Neutrophil (primary cell): Measurements from ENCODE around the gene FOXF2.

Experiments
- H3K27ac ChIP-seq: fragments of 200-600 bp; sonication (generic); 2 replicates; pipeline ENCODE4 v1.5.1; 2016; ENCODE audit warnings: mild to moderate bottlenecking, moderate library complexity
- H3K27me3 ChIP-seq: fragments of 200-600 bp; sonication (generic); 2 replicates; pipeline ENCODE4 v1.6.0; 2016; ENCODE audit warnings: mild to moderate bottlenecking
- H3K36me3 ChIP-seq: fragments of 200-600 bp; sonication (generic); 2 replicates; pipeline ENCODE4 v1.5.1; 2017
- H3K4me1 ChIP-seq, 2 experiments: fragments of 200-600 bp in 1 of 2; sonication (generic) in 1 of 2; 1 replicate in 1 of 2; 2 replicates in 1 of 2; pipeline versions ENCODE4 v1.5.1 to v1.6.1; 2013 to 2016; ENCODE audit warnings: low read depth in 1 of 2, low read length in 1 of 2, mild to moderate bottlenecking in 1 of 2, moderate library complexity in 1 of 2; ENCODE audit not compliant: control insufficient read depth in 1 of 2, insufficient read depth in 1 of 2
- H3K4me3 ChIP-seq, 2 experiments: fragments of 200-600 bp in 1 of 2; sonication (generic) in 1 of 2; 1 replicate in 1 of 2; 2 replicates in 1 of 2; pipeline ENCODE4 v1.5.1; 2013 to 2016; ENCODE audit warnings: low read depth in 1 of 2, low read length in 1 of 2, mild to moderate bottlenecking in 1 of 2, moderate library complexity in 1 of 2
- H3K9me3 ChIP-seq: fragments of 200-600 bp; sonication (generic); 2 replicates; pipeline ENCODE4 v1.5.1; 2016
- TF ChIP-seq, protein P1 (sequence below): fragments of 200-600 bp; sonication (generic); IDR thresholded peaks from 2 replicates; pipeline ENCODE4 v1.5.1; 2016; ENCODE audit warnings: antibody characterized with exemption

The FOXF2 gene

DNA sequence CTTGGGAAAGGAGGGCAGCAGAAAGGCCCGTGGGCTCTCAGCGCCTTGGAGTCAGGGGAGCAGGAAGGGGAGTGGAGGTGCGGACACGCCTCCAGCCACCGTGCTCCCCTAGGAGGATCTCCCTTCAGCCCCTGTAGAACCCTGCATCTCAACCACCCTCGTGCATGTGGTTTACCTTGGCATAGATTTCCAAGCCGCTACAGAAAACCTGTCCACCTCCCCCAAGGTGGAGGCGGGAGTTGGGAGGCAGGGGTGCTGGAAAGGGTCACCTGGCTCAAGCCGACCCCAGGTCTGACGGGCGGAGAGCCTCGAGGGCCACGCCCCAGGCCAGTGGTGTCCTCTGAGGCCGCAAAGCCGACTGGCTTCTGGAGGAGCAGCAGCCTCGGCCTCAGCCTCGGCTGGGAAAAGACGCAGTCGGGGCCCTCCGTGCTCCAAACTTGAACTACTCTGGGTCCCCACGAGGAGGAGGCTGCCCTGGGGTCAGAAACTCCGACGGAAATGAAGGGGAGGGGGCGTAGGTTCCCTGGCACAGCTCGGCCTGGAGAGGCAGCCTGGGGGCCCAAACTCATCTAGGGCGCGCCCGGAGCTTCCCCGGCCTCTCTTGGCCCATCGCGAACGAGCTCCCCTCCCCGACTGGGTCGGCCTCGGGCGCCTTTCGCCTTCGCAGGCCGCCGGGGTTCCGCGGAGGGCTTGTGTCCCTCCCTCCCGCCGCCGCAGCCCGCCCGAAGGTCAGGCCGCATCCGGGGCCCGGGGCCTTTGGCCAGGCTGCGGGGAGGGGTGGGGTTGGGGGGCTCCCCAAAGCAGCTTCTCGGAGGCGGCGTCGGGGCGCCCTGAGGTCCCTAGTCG, 6.3 kb upstream of the FOXF2 start:
- H3K4me3 ChIP-seq: no peak overlapping the region
- H3K27ac ChIP-seq: no peak overlapping the region
- peaks cover 5 to 15% of the 10 kb centered on the region in 2 experiments for H3K4me1 ChIP-seq
- TF ChIP-seq, protein P1, sequence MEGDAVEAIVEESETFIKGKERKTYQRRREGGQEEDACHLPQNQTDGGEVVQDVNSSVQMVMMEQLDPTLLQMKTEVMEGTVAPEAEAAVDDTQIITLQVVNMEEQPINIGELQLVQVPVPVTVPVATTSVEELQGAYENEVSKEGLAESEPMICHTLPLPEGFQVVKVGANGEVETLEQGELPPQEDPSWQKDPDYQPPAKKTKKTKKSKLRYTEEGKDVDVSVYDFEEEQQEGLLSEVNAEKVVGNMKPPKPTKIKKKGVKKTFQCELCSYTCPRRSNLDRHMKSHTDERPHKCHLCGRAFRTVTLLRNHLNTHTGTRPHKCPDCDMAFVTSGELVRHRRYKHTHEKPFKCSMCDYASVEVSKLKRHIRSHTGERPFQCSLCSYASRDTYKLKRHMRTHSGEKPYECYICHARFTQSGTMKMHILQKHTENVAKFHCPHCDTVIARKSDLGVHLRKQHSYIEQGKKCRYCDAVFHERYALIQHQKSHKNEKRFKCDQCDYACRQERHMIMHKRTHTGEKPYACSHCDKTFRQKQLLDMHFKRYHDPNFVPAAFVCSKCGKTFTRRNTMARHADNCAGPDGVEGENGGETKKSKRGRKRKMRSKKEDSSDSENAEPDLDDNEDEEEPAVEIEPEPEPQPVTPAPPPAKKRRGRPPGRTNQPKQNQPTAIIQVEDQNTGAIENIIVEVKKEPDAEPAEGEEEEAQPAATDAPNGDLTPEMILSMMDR: no peak
- H3K9me3 ChIP-seq: no peaks in the 10 kb centered on the region
- no peaks in the 10 kb centered on the region for H3K36me3 ChIP-seq
- peaks cover 100% of the 10 kb centered on the region for H3K27me3 ChIP-seq

DNA sequence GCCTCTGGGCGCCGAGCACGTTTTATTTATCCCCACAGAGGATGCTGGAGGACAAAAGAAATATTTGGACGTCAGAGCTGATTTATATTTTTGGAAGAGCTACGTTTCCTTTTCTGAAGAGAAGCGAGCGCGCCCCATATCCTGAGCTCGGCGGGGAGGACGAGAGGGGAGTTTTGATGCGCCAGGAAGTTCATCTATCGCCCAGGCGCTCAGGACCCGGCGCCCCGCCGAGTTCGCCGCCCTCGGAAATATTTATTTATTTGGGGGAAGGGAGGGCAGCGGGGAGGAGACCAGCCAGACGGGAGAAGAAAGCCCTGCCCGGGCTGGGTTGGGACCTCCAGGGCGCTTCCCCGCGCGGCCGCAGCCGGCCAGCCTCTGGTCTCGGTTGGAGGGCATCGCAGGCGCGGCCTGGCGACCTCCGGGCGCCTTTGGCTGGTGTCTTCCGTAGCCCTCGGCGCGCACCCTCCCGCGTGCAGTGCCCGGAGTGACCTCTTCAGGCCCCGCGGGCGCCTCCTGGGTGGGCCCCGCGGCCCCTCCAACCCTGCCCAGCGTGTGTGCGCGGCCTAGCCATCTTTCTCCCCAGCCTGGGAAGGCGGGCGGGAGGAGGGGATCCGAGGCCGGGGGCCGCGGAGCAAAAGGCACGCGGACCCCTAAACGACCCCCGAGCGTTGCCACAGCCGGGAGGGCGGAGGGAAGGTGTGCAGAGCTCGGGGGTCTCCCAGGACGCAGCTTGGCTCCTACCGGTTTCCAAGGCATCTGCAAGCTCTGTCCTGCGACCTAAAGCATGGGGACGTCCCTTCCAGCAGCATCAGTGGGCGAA, 5.4 kb upstream of the FOXF2 start:
- H3K27me3 ChIP-seq: peaks cover 100% of the 10 kb centered on the region
- H3K4me1 ChIP-seq: peaks cover 3 to 10% of the 10 kb centered on the region in 2 experiments
- H3K4me3 ChIP-seq: no peak overlapping the region

DNA sequence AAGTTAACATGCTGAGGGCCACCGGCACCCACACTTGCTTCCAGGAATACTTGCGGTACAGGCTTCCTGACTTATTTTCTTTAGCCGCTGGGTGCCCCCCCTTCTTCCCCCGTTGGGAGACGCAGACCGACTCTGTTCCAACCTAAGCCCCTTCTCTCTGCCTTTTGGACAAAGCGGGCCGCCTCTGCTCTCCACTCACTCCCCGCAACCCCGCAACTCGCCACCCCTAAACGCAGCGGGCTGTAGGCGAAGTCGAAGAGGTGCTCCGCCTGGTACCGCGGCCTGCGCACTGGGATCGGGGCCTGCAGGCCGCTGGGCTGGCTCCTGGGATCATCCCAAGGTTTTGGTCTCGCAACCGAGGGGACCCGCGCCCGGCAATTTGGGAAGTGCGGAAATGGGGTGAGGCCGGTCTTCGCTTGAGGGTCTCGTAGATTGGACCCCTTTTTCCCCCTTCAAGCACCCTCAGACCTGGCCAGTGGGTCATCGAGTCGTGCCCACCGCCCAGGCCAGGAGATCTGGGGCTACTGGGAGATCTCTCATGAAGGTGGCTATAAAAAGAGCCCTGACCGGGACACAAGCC, 4.7 kb upstream of the FOXF2 start:
- H3K36me3 ChIP-seq: no peaks in the 10 kb centered on the region
- H3K4me1 ChIP-seq: peaks cover 3 to 13% of the 10 kb centered on the region in 2 experiments
- no peak overlapping the region for H3K27ac ChIP-seq
- H3K27me3 ChIP-seq: peaks cover 100% of the 10 kb centered on the region
- no peaks in the 10 kb centered on the region for H3K9me3 ChIP-seq
- H3K4me3 ChIP-seq: no peak overlapping the region
- TF ChIP-seq, protein P1: no peak

More for the DNA sequence above, 5.4 kb upstream of the FOXF2 start:
- H3K9me3 ChIP-seq: no peaks in the 10 kb centered on the region
- TF ChIP-seq, protein P1: no peak
- no peaks in the 10 kb centered on the region for H3K36me3 ChIP-seq
- no peak overlapping the region for H3K27ac ChIP-seq

DNA sequence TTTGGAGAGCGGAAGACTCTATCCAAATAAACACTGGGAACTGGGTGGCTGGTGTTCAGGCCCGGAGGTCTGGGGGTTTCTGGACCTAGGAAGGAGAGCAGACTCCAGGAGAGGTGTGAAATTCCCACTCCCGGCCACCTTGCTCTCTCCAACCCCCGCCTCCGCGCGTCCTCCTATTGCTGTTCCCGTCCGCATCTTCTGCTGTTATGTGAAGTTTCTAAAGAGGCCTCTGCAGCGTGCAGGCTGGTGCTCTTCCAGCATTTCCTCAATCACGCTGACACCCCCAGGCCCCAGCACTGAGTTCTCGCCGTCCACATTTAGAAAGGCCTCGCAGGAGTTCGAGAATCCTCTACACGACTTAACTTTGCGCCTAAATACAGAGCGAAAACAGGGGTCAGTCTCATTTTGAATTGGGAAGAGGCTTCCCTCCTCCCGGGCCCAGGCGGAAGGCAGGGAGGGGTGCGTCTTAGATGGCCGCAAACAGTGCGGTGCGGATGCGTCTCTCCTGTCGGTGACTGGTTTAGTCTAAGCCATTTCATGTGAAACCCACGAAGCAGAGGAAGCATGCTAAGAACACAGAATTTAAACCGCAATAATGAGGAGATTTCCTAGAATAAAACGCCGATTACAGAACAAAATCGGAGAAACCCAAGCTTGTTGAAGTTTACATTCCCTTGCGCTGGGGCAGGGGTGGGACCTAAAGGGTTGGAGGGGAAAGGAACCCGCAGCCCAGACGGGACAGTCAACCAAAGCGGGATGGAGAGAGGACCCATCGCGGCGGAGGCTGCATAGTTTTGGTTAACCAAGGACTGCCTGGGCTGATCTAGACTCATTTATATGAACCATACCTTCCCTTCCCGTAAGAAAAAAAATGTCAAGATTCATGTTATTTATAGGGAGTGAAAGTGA, 4.0 kb upstream of the FOXF2 start:
- H3K27me3 ChIP-seq: peaks cover 100% of the 10 kb centered on the region
- H3K4me3 ChIP-seq: no peak overlapping the region
- peaks cover 3 to 17% of the 10 kb centered on the region in 2 experiments for H3K4me1 ChIP-seq

More for the DNA sequence above, 4.0 kb upstream of the FOXF2 start:
- no peaks in the 10 kb centered on the region for H3K9me3 ChIP-seq
- H3K36me3 ChIP-seq: no peaks in the 10 kb centered on the region
- TF ChIP-seq, protein P1: no peak
- no peak overlapping the region for H3K27ac ChIP-seq
